DOHH2 (cell line): ENCODE results near the gene ROR1.

ENCODE experiments used
- H3F3A ChIP-seq: fragments of 200-600 bp; sonication (generic), shearing (Covaris generic); 2 replicates; pipeline ENCODE4 v1.6.0; 2016; ENCODE audit warnings: antibody characterized with exemption, mild to moderate bottlenecking; ENCODE audit not compliant: control insufficient read depth, insufficient read depth
- H3K27ac ChIP-seq: fragments of 200-600 bp; sonication (generic); 2 replicates; pipeline ENCODE4 v1.5.1; 2014; ENCODE audit warnings: low read depth, mild to moderate bottlenecking, low read length, moderate library complexity
- H3K27me3 ChIP-seq: fragments of 200-600 bp; sonication (generic); 2 replicates; pipeline ENCODE4 v1.6.1; 2014; ENCODE audit warnings: mild to moderate bottlenecking, low read length, mixed read lengths; ENCODE audit not compliant: control insufficient read depth
- H3K36me3 ChIP-seq: fragments of 200-600 bp; sonication (generic); 2 replicates; pipeline ENCODE4 v1.6.1; 2014; ENCODE audit warnings: mild to moderate bottlenecking, low read length, moderate library complexity, mixed read lengths; ENCODE audit not compliant: control insufficient read depth
- H3K4me1 ChIP-seq: fragments of 200-600 bp; sonication (generic); 2 replicates; pipeline ENCODE4 v1.6.1; 2014; ENCODE audit warnings: mild to moderate bottlenecking, low read length, mixed read lengths; ENCODE audit not compliant: control insufficient read depth
- H3K4me2 ChIP-seq: fragments of 200-600 bp; sonication (generic); 2 replicates; pipeline ENCODE4 v1.6.0; 2014; ENCODE audit warnings: mild to moderate bottlenecking, low read length, moderate library complexity
- H3K4me3 ChIP-seq: fragments of 200-600 bp; sonication (generic); 2 replicates; pipeline ENCODE4 v1.5.1; 2014; ENCODE audit warnings: mild to moderate bottlenecking, low read length, mixed read lengths
- H3K79me2 ChIP-seq: fragments of 200-600 bp; sonication (generic); 2 replicates; pipeline ENCODE4 v1.6.1; 2014; ENCODE audit warnings: mild to moderate bottlenecking, low read length, mixed read lengths; ENCODE audit not compliant: control insufficient read depth
- H3K9me2 ChIP-seq: fragments of 200-600 bp; sonication (generic); replicated peaks from 2 replicates; pipeline ENCODE4 v1.6.1; 2014; ENCODE audit warnings: mild to moderate bottlenecking, low read length, mixed read lengths; ENCODE audit not compliant: control insufficient read depth
- H3K9me3 ChIP-seq: fragments of 200-600 bp; sonication (generic); 2 replicates; pipeline ENCODE4 v1.6.1; 2014; ENCODE audit warnings: antibody characterized with exemption, low read length, mixed read lengths; ENCODE audit not compliant: control insufficient read depth, insufficient read depth
- H4K20me1 ChIP-seq: fragments of 200-600 bp; sonication (generic); 2 replicates; pipeline ENCODE4 v1.6.0; 2014; ENCODE audit warnings: low read depth, mild to moderate bottlenecking, antibody characterized with exemption, low read length, moderate library complexity; ENCODE audit not compliant: control insufficient read depth, insufficient read depth
- EZH2phosphoT487 ChIP-seq: fragments of 200-600 bp; sonication (generic); IDR thresholded peaks from 2 replicates; pipeline ENCODE4 v1.6.1; 2017; ENCODE audit warnings: borderline replicate concordance, mild to moderate bottlenecking, antibody characterized with exemption, low read length, moderate library complexity, mixed read lengths
- TF ChIP-seq, protein P1 (sequence below): fragments of 200-600 bp; sonication (generic); IDR thresholded peaks from one replicate; pipeline ENCODE4 v1.5.1; 2014; ENCODE audit warnings: antibody characterized with exemption, mild to moderate bottlenecking, low read depth, low read length; ENCODE audit not compliant: poor library complexity, severe bottlenecking

The ROR1 gene

GRCh38 chr1:63843884-63844283 lies 70.1 kb downstream of the ROR1 start:
- H3K9me3 ChIP-seq = no peaks in the 10 kb centered on the region
- H3K79me2 ChIP-seq = no peaks in the 10 kb centered on the region
- H3K36me3 ChIP-seq = no peaks in the 10 kb centered on the region
- H3K4me3 ChIP-seq = no peak overlapping the region
- H3F3A ChIP-seq = no peaks in the 10 kb centered on the region
- no peaks in the 10 kb centered on the region for H3K4me1 ChIP-seq
- no peaks in the 10 kb centered on the region for H3K9me2 ChIP-seq
- H3K27me3 ChIP-seq = no peaks in the 10 kb centered on the region
- no peak overlapping the region for H3K27ac ChIP-seq
- H3K4me2 ChIP-seq = no peak overlapping the region
- H4K20me1 ChIP-seq = no peaks in the 10 kb centered on the region
- TF ChIP-seq, protein P1, sequence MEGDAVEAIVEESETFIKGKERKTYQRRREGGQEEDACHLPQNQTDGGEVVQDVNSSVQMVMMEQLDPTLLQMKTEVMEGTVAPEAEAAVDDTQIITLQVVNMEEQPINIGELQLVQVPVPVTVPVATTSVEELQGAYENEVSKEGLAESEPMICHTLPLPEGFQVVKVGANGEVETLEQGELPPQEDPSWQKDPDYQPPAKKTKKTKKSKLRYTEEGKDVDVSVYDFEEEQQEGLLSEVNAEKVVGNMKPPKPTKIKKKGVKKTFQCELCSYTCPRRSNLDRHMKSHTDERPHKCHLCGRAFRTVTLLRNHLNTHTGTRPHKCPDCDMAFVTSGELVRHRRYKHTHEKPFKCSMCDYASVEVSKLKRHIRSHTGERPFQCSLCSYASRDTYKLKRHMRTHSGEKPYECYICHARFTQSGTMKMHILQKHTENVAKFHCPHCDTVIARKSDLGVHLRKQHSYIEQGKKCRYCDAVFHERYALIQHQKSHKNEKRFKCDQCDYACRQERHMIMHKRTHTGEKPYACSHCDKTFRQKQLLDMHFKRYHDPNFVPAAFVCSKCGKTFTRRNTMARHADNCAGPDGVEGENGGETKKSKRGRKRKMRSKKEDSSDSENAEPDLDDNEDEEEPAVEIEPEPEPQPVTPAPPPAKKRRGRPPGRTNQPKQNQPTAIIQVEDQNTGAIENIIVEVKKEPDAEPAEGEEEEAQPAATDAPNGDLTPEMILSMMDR = no peak

GRCh38 chr1:63845346-63845745 lies 71.5 kb downstream of the ROR1 start:
- H3K4me2 ChIP-seq = no peak overlapping the region
- TF ChIP-seq, protein P1 = no peak
- no peak for TF ChIP-seq EZH2phosphoT487
- no peaks in the 10 kb centered on the region for H3K27me3 ChIP-seq
- no peaks in the 10 kb centered on the region for H3F3A ChIP-seq
- no peaks in the 10 kb centered on the region for H3K9me3 ChIP-seq
- no peaks in the 10 kb centered on the region for H3K36me3 ChIP-seq
- no peaks in the 10 kb centered on the region for H3K79me2 ChIP-seq
- H3K4me1 ChIP-seq = no peaks in the 10 kb centered on the region
- no peak overlapping the region for H3K4me3 ChIP-seq
- H3K27ac ChIP-seq = no peak overlapping the region
- no peaks in the 10 kb centered on the region for H3K9me2 ChIP-seq
- H4K20me1 ChIP-seq = no peaks in the 10 kb centered on the region

DNA sequence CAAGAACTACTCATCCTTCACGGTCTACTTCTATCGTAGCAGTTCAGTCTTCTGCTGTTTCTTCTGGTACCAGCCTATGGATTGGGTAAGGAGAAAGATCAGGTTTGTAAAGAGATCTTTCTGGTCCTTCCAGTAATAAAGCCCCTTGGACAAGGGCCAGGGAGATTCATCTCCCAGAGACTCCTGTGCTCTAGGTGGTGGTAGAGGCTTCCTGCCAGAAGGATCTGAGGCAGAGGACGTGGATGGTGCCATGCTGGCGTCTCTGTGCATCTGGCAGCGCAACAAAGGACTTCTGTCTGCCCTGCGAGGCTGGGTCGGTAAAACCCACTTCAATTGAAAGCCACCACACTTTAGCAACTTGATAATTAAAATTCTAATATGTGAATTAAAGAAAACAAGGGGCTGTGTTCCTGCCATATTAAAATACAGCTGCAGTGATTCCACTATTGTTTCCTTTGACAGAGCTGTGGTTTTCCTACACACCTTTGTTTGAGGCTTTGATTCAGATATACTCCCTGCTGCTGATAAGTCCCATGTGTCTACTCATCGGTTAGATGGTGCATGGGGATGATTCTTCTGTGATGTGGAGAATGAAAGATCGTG lies 73.6 kb downstream of the ROR1 start:
- Histone ChIP-seq H3K4me3 (no peak overlapping the region), H3K27ac (no peak overlapping the region), H3K9me3 (no peaks in the 10 kb centered on the region), H3K4me1 (no peaks in the 10 kb centered on the region), H3K4me2 (no peak overlapping the region), H3F3A (no peaks in the 10 kb centered on the region), H3K9me2 (no peaks in the 10 kb centered on the region), H4K20me1 (no peaks in the 10 kb centered on the region), H3K27me3 (no peaks in the 10 kb centered on the region), H3K36me3 (no peaks in the 10 kb centered on the region), H3K79me2 (no peaks in the 10 kb centered on the region)
- TF ChIP-seq EZH2phosphoT487 = no peak
- TF ChIP-seq, protein P1 = no peak
